ENCODE results near the gene ILF3. TPM values are rescaled to one million over a fixed set of nuclear protein-coding genes. Genes with fewer than 3 reads are reported as not detected.

ILF3 gene
- total and polyA plus RNA-seq, 12 donors, result 75.0 to 254 (median 184) TPM

- no peak for TF ChIP-seq CTCF (IDR thresholded peaks at IDR 0.05)
- TF ChIP-seq POLR2A (IDR thresholded peaks at IDR 0.05), result no peak
Measured at GRCh38 chr19:10636304-10636972, 17.7 kb upstream of the ILF3 start.

GRCh38 chr19:10637894-10638293 lies 16.3 kb upstream of the ILF3 start:
- peaks cover 0 to 69% of the 10 kb centered on the region in 2 donors for H3K36me3 ChIP-seq (replicated peaks in 1 of 2)

More at GRCh38 chr19:10636304-10636972, 17.7 kb upstream of the ILF3 start:
- Histone ChIP-seq H3K27me3 (no peaks in the 10 kb centered on the region), H3K27ac (no peak overlapping the region), H3K9me3 (replicated peaks in 1 of 3) (no peaks in the 10 kb centered on the region), H3K36me3 (replicated peaks in 1 of 2) (peaks cover 0 to 82% of the 10 kb centered on the region in 2 donors), H3K4me3 (no peak overlapping the region), H3K4me1 (replicated peaks in 1 of 2) (peaks cover 0 to 6% of the 10 kb centered on the region in 2 donors)
- intact Hi-C loops (cut with DNase I), result no loop called here
- 81 to 96% (median 88%) methylated on average over 20 to 37 of the region's 37 CpGs for WGBS, 4 donors
- no peak for DNase-seq

DNA sequence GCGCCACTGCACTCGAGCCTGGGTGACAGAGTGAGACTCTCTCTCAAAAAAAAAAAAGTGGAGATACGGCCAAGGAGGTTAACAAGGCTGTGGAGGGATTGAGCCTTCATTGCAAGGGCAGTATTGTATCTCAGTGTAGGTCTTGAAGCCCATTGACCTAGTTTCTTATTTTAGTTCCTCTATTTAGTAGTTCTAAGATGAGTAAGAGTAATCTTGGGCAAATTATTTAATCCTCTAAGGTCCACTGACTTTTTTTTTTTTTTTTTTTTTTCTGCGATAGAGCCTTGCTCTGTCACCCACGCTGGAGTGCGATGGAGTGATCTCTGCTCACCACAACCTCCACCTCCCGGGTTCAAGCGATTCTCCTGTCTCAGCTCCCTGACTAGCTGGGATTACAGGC lies 14.3 kb upstream of the ILF3 start:
- H3K9me3 ChIP-seq (replicated peaks in 1 of 3), result no peaks in the 10 kb centered on the region
- peaks cover 0 to 57% of the 10 kb centered on the region in 2 donors for H3K36me3 ChIP-seq (replicated peaks in 1 of 2)
- peaks cover 0 to 10% of the 10 kb centered on the region in 2 donors for H3K4me1 ChIP-seq (replicated peaks in 1 of 2)
- DNase-seq, result no peak
- no peaks in the 10 kb centered on the region for H3K27me3 ChIP-seq
- H3K27ac ChIP-seq, result no peak overlapping the region
- intact Hi-C loops (cut with DNase I), result loop anchor here in 1 of 2 donors (5.0 kb wide), 1 partner anchor 58 kb away; no protein-coding TSS in a partner anchor
- 59 to 92% (median 69%) methylated on average over 8 of the region's 8 CpGs for WGBS, 4 donors
- TF ChIP-seq POLR2A (IDR thresholded peaks at IDR 0.05) (no peak), CTCF (IDR thresholded peaks at IDR 0.05) (no peak)
- H3K4me3 ChIP-seq, result no peak overlapping the region

More at GRCh38 chr19:10637894-10638293, 16.3 kb upstream of the ILF3 start:
- TF ChIP-seq CTCF (IDR thresholded peaks at IDR 0.05) (no peak), POLR2A (IDR thresholded peaks at IDR 0.05) (no peak)
- Histone ChIP-seq H3K9me3 (replicated peaks in 1 of 3) (no peaks in the 10 kb centered on the region), H3K27ac (no peak overlapping the region), H3K27me3 (no peaks in the 10 kb centered on the region), H3K4me3 (no peak overlapping the region), H3K4me1 (replicated peaks in 1 of 2) (peaks cover 0 to 6% of the 10 kb centered on the region in 2 donors)
- no peak for DNase-seq
- WGBS, 4 donors, result 81 to 90% (median 83%) methylated on average over 8 of the region's 8 CpGs
- intact Hi-C loops (cut with DNase I), result no loop called here

GRCh38 chr19:10640361-10640760 lies 13.8 kb upstream of the ILF3 start:
- DNase-seq, result no peak
- Histone ChIP-seq H3K27ac (no peak overlapping the region), H3K9me3 (replicated peaks in 1 of 3) (no peaks in the 10 kb centered on the region), H3K4me1 (replicated peaks in 1 of 2) (peaks cover 0 to 6% of the 10 kb centered on the region in 2 donors), H3K36me3 (replicated peaks in 1 of 2) (peaks cover 0 to 52% of the 10 kb centered on the region in 2 donors), H3K27me3 (no peaks in the 10 kb centered on the region), H3K4me3 (no peak overlapping the region)
- WGBS, 4 donors, result 63 to 83% (median 68%) methylated on average over 2 of the region's 2 CpGs
- TF ChIP-seq POLR2A (IDR thresholded peaks at IDR 0.05) (no peak), CTCF (IDR thresholded peaks at IDR 0.05) (no peak)
- intact Hi-C loops (cut with DNase I), result loop anchor here in 1 of 2 donors (5.0 kb wide), 1 partner anchor 58 kb away; no protein-coding TSS in a partner anchor

Data from adrenal gland (tissue), 12 donors.